ENCODE results near the gene DCUN1D3. TPM values are rescaled to one million over a fixed set of nuclear protein-coding genes. Genes with fewer than 3 reads are reported as not detected.
"Not testable (repeated sequence)": the region's sequence is repeated elsewhere in the genome, so short reads cannot be mapped to it uniquely, and the experiment has no call there.

The DCUN1D3 gene
- polyA plus RNA-seq, 1 donor (not counting 4 experiments of a cell fraction or from before 2014, with no cell fraction given), result 9.4 TPM

DNA sequence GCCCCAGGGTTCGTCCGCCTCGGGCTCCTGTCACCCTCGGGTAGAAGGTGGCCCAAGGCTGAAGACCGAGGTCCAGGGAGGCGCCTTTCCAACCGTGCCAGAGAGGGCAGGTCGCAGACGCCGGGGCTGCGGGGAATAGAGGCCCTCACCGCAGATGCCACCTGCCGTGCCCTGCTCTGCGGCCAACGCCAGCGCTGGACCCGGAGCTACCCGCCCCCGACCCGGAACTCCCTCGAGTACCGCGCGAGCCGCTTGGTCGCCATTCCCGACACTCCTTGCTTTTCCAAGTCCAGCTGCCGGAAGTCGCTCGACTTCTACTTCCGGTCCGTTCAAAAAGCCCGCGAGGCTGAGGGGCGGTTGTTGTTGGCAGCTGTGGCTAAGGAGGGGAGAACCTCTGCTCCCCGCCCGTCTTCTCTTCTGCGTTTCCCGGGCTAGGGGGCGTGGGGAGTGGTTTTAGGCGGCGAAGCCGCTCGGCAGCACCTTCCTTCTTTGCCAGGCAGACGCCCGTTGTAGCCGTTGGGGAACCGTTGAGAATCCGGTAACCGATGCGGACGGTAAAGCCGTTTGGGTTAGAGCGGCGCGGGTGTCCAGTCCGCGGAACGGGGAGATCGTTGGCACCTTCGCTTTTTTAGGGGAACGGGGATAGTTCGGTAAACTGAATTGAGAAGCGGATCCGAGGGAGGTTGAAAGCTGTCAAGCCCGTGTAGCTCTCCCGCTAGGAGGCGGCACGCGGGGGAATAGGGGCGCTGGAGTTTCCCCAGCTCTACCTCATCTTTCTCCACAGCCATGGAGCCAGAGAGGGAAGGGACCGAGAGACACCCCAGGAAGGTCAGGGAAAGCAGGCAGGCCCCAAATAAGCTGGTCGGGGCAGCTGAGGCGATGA, 93.7 kb downstream of the DCUN1D3 start, which contains the start of the genes ERI2 and REXO5:
Gene ERI2 (minus strand): TSS at position 305 of the 883 bp plus-strand sequence. CDS start 42 bp downstream, at position 263.
Gene REXO5 (plus strand): TSS at position 360 of the 883 bp plus-strand sequence. CDS start 427 bp downstream, at position 787.
- peak; percentile 13 for FAIRE-seq
- no peaks in the 10 kb centered on the region for H4K20me1 ChIP-seq (ENCODE audit: control insufficient read depth, extremely low read depth, insufficient read depth, low read length)
- TF ChIP-seq EZH2 (IDR thresholded peaks at IDR 0.05; ENCODE audit: low read length), result no peak
- TF ChIP-seq, protein P1, sequence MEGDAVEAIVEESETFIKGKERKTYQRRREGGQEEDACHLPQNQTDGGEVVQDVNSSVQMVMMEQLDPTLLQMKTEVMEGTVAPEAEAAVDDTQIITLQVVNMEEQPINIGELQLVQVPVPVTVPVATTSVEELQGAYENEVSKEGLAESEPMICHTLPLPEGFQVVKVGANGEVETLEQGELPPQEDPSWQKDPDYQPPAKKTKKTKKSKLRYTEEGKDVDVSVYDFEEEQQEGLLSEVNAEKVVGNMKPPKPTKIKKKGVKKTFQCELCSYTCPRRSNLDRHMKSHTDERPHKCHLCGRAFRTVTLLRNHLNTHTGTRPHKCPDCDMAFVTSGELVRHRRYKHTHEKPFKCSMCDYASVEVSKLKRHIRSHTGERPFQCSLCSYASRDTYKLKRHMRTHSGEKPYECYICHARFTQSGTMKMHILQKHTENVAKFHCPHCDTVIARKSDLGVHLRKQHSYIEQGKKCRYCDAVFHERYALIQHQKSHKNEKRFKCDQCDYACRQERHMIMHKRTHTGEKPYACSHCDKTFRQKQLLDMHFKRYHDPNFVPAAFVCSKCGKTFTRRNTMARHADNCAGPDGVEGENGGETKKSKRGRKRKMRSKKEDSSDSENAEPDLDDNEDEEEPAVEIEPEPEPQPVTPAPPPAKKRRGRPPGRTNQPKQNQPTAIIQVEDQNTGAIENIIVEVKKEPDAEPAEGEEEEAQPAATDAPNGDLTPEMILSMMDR (optimal IDR thresholded peaks at IDR 0.05 in 1 of 3, IDR thresholded peaks at IDR 0.05 in 1 of 3, conservative IDR thresholded peaks at IDR 0.05 in 1 of 3; ENCODE audit: extremely low read depth in 1 of 3, insufficient read depth in 2 of 3, low read length in 3 of 3), result peak; percentile 52 to 69 (median 66)
- dilution Hi-C loops (cut with MboI; ENCODE audit: extremely low pct_ligation_motif_present, low sequenced_read_pairs), result no loop called here
- peak within 1 kb of the TSS; percentile 86 to 95 (median 93) for H3K4me3 ChIP-seq (ENCODE audit: control insufficient read depth in 2 of 3, extremely low read depth in 1 of 3, insufficient read depth in 2 of 3, low read depth in 1 of 3, low read length in 3 of 3)
- peaks cover 0 to 4% of the 10 kb centered on the region in 2 experiments for H3K36me3 ChIP-seq (ENCODE audit: control insufficient read depth in 2 of 2, extremely low read depth in 1 of 2, insufficient read depth in 2 of 2, low read length in 2 of 2)
- peaks cover 7% of the 10 kb centered on the region for H3K4me1 ChIP-seq (ENCODE audit: control insufficient read depth, extremely low read depth, insufficient read depth, low read length)
- H3K27me3 ChIP-seq (ENCODE audit: control insufficient read depth, extremely low read depth, insufficient read depth, low read length), result no peaks in the 10 kb centered on the region
- peak; percentile 60 for DNase-seq (ENCODE audit: low read depth, low spot score)
- H3K9me1 ChIP-seq (ENCODE audit: control insufficient read depth, extremely low read depth, insufficient read depth, low read length), result no peaks in the 10 kb centered on the region
- no peaks in the 10 kb centered on the region for H3K9me3 ChIP-seq (ENCODE audit: control insufficient read depth, low read depth, low read length)
- H2AFZ ChIP-seq (ENCODE audit: control insufficient read depth, low read length), result peak within 1 kb of the TSS; percentile 96
- peak within 1 kb of the TSS; percentile 89 for H3K27ac ChIP-seq (ENCODE audit: control insufficient read depth, insufficient read depth, low read length)
- peaks cover 2% of the 10 kb centered on the region for H3K79me2 ChIP-seq (ENCODE audit: control insufficient read depth, insufficient read depth, low read length)
- peak within 1 kb of the TSS; percentile 89 for H3K9ac ChIP-seq (ENCODE audit: control insufficient read depth, extremely low read depth, insufficient read depth, low read length)
- H3K4me2 ChIP-seq (ENCODE audit: control insufficient read depth, extremely low read depth, insufficient read depth, low read depth, low read length), result peak within 1 kb of the TSS; percentile 88

DNA sequence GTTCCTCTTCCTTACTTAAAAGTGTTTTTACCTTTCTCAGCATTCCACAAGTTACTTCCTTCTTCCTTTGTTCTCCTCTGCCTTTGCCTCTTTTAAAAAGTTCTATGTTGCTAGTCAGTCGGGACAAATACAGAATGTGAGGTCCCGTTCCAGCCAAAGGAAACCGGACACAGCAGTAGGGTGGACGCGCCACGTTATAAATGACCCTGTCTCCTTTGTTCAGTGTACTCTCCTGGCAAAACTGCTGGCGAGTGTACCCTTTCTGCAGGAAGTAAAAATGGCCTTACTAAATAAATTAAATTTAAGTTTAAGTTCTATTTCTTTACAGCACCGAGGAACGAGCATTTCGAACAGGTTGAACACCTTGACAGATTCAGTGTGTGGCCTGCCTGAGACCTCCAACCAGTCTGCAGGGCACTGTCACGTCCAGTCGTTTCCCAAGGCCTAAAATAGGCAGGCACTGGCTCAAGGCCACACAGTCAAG, 94.4 kb downstream of the DCUN1D3 start:
- Histone ChIP-seq H3K9ac (ENCODE audit: control insufficient read depth, extremely low read depth, insufficient read depth, low read length) (peak overlapping the region; percentile 89), H3K4me3 (ENCODE audit: control insufficient read depth in 2 of 3, extremely low read depth in 1 of 3, insufficient read depth in 2 of 3, low read depth in 1 of 3, low read length in 3 of 3) (peak overlapping the region; percentile 86 to 95 (median 93)), H3K4me2 (ENCODE audit: control insufficient read depth, extremely low read depth, insufficient read depth, low read depth, low read length) (peak overlapping the region; percentile 88), H2AFZ (ENCODE audit: control insufficient read depth, low read length) (peak overlapping the region; percentile 96), H3K27ac (ENCODE audit: control insufficient read depth, insufficient read depth, low read length) (peak overlapping the region; percentile 89)
- H3K36me3 ChIP-seq (ENCODE audit: control insufficient read depth in 2 of 2, extremely low read depth in 1 of 2, insufficient read depth in 2 of 2, low read length in 2 of 2); H4K20me1 ChIP-seq (ENCODE audit: control insufficient read depth, extremely low read depth, insufficient read depth, low read length); H3K4me1 ChIP-seq (ENCODE audit: control insufficient read depth, extremely low read depth, insufficient read depth, low read length); dilution Hi-C loops (cut with MboI; ENCODE audit: extremely low pct_ligation_motif_present, low sequenced_read_pairs); FAIRE-seq; DNase-seq (ENCODE audit: low read depth, low spot score); H3K9me3 ChIP-seq (ENCODE audit: control insufficient read depth, low read depth, low read length); H3K27me3 ChIP-seq (ENCODE audit: control insufficient read depth, extremely low read depth, insufficient read depth, low read length); H3K9me1 ChIP-seq (ENCODE audit: control insufficient read depth, extremely low read depth, insufficient read depth, low read length); H3K79me2 ChIP-seq (ENCODE audit: control insufficient read depth, insufficient read depth, low read length): not testable (repeated sequence)

Small RNA genes within 50 kb of the gene (small RNA-seq; reads per million reads assigned to genes)
- 0 reads per million in 3 experiments for gene RF00618 (ENCODE audit: insufficient read length in 3 of 3, low read depth in 3 of 3, low replicate concordance in 1 of 3)

Other genes starting within 250 kb of the DCUN1D3 start
- 0.54 to 1.4 TPM (median 0.63 TPM) in 3 replicates for gene ACSM1, start 202.7 kb downstream of the DCUN1D3 start, polyA plus RNA-seq
- 20.2 to 25.9 TPM (median 20.9 TPM) in 3 replicates for gene THUMPD1, start 158.5 kb downstream of the DCUN1D3 start, polyA plus RNA-seq
- gene ACSM3, start 136.3 kb downstream of the DCUN1D3 start, polyA plus RNA-seq, result 0.38 to 0.40 TPM (median 0.39 TPM) in 3 replicates
- 15.2 to 35.3 TPM (median 19.5 TPM) in 3 replicates for gene ERI2, start 93.9 kb downstream of the DCUN1D3 start, polyA plus RNA-seq
- 1.3 to 2.6 TPM (median 1.8 TPM) in 3 replicates for gene REXO5, start 93.8 kb downstream of the DCUN1D3 start, polyA plus RNA-seq
- 13.1 to 27.1 TPM (median 21.7 TPM) in 3 replicates for gene LYRM1, start 413 bp upstream of the DCUN1D3 start, polyA plus RNA-seq

Data from keratinocyte (primary cell).